DMS53 (cell line): ENCODE data around the gene CASR.

Experiments used
- DNase-seq: peaks from one replicate; lab custom pipeline; 2025; lab: John Stamatoyannopoulos, UW

Gene CASR

DNA sequence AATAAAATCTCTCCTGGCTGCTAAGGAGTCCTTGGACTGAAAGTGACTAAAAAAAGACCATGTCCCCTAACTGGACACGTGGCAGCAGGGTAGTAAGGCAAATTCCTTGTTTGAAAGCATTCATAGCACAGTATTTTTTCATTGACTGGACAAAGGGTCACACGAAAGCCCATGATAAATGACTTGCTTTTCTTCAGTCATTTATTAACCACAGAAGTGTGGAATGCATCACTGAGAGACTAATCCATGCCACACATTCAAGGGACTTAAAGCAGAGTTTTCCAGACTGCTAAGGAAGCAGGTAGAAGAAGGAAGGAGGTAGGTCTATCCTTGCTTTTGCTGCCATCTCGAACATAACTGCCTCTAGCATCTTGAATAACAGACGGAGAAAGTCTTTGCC, 31.2 kb downstream of the CASR start:
- DNase-seq: no peak

- no peak for DNase-seq
Measured at GRCh38 chr3:122215592-122216298, 32.3 kb downstream of the CASR start.

DNA sequence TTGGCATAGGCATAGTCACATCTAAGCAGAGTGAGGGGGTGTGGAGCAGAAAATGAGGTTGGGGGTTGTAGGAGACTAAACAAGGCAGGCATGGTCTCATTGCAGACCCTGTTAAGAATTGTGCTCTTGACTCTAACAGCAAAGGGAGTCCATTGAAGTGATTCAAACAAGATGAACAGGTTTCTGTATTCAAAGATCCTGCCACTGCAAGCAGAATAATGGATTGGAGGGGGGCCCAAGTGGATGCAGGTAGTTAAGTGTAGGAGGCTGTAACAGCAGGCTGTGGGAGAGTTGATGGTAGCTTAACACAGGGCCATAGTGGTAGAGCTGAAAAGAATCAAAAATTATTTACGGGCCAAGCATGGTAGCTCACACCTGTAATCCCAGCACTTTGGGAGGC, 34.4 kb downstream of the CASR start:
- DNase-seq: no peak

- DNase-seq: no peak
Measured at GRCh38 chr3:122219242-122219872, 35.9 kb downstream of the CASR start.

DNA sequence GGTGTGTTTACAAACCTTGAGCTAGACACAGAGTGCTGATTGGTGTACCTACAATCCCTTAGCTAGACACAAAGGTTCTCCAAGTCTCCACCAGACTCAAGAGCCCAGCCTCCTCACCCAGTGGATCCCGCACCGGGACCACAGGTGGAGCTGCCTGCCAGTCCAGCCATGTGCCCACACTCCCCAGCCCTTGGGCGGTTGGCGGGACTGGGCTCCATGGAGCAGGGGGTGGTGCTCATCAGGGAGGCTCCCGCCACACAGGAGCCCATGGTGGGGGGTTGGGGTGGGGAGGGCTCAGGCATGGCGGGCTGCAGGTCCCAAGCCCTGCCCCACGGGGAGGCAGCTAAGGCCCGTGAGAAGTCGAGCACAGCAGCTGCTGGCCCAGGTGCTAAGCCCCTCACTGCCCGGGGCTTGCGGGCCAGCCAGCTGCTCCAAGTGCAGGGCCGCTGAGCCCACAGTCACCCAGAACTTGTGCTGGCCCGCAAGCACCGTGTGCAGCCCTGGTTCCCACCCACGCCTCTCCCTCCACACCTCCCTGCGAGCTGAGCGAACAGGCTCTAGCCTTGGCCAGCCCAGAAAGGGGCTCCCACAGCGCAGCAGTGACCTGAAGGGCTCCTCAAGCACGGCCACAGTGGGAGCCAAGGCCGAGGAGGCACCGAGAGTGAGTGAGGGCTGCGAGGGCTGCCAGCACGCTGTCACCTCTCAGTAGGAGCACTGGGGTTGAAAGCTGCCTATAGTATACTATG, 43.7 kb downstream of the CASR start:
- no peak for DNase-seq

- DNase-seq: no peak
Measured at GRCh38 chr3:122230174-122230573, 46.7 kb downstream of the CASR start.

DNA sequence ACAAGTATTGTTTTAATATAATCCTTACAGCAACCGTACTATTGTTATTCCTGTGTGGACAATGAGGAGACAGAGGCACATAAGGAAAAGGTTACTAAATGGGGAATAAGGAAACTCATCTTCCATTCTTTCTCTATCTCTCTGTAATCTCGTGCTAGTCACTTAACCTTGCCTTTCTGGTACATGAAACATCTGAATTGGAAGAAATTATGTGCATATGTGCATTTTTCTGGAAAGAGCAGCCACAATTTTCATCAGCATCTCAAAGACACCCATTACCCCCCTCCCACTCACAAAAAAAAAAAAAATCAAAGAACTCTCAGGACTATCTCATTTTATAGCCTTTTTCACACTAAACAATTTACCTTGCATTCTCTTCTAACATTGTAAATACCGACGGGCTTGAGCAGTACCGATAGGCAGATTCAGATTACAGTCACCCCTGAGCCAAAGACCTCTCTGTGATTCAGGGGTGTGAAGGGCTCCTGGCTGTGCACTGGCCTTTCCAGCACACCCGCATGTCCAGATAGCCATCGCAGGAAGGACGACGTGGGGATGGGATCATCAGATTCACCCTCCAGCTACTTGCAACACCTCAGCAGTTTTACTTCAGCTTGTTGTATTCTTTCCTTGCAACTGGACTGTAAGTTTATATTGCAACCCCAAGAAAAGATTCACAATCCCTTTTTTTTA, 48.1 kb downstream of the CASR start:
- no peak for DNase-seq

DNA sequence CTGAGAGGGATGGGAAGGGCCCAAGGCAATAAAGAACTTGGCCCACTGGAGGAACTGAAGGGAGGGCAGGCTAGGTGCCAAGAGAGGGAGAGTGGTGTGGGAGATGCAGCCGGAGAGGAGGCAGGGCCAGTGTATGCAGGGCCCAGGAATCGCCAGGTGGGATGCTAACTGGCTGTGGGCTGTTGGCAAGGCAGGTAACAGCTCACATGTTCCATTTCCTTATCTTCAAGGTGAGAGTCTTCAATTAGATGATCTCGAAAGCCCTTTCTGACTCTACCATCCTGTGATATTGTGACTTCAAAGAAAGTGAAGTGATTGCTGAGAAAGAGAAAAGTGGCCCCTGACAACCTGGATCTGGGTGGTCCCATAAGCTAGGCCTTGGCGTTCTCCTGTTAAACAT, 49.0 kb downstream of the CASR start:
- no peak for DNase-seq

DNA sequence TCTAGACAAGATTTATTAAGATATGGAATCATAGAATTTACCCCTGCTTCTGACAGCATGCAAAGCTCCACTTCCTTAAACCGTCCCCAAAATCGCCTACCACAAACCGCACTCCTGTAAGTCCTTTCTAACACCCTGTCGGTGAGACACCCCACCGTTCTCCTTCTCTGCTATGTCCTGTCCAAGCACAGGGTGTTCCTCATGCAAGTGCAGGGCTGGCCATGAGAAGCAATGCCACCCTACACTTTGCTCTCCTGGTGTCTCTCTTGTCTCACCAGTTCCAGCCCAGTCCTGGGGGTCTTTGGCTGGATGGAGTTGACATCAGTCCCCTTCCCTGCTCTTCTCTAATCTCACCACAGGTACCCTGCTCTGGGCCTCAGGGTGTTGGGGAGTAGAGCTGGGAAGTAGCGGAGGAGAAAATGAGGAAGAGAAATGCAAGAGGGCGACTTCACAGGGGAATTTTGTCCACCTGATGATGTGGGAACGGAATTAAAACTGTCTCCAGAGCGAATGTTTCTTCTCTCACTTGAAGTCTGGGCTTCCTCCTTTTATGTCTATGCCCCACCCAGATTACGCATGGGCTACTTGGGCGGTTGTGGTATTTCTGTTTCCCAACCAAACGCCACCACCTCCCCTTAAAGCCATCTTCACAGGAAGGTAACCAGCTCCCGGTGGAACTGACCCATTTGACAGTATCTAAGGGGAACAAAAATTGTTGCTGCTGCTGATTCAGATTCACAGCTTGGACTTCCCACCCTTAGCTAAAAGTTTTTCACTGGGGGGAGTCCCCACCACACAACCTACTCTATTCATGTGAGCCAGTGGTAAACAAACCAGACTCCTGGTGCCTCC, 49.9 kb downstream of the CASR start:
- no peak for DNase-seq

DNA sequence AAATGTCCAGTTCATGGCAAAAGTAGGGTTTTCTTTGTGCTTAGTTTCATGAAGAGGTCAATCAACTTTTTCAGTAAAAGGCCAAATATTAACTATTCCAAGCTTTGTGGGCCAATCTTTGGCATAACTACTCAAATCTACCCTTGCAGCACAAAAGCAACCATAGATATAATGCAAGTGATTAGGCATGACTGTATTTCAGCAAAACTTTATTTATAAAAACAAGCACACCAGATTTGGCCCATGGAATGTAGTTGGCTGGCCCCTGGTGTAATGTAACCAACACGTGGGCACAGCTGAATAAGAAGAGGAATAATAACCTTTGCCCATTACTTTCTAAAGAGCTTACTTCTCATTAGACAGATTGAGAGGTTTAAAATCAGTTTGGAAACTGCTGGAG, 50.6 kb downstream of the CASR start:
- no peak for DNase-seq

- DNase-seq: no peak
Measured at GRCh38 chr3:122235147-122235546, 51.7 kb downstream of the CASR start.

GRCh38 chr3:122239112-122239511, 55.6 kb downstream of the CASR start:
- no peak for DNase-seq

- no peak for DNase-seq
Measured at GRCh38 chr3:122245513-122246174, 62.2 kb downstream of the CASR start.

DNA sequence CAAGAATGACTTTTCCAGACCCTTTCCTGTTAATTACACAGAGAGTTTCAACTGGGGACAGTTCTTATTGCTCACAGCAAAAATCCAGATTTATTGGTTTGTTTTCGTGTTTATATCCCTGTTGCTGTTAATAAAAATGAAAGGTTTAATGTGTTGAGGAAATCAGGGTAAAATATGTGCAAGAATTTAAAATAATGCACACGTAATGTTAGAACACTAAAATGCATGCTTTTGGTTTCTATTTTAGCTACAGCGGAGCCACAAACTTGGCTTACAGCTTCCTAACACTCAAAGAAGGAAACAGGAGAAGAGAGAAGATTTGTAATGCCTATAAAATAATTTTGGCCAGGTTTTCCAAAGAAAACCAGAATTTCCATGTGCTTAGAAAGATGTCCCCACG, 62.7 kb downstream of the CASR start:
- DNase-seq: no peak

- DNase-seq: no peak
Measured at GRCh38 chr3:122247087-122247824, 63.8 kb downstream of the CASR start.

- DNase-seq: no peak
Measured at GRCh38 chr3:122247825-122248185, 64.3 kb downstream of the CASR start.

DNA sequence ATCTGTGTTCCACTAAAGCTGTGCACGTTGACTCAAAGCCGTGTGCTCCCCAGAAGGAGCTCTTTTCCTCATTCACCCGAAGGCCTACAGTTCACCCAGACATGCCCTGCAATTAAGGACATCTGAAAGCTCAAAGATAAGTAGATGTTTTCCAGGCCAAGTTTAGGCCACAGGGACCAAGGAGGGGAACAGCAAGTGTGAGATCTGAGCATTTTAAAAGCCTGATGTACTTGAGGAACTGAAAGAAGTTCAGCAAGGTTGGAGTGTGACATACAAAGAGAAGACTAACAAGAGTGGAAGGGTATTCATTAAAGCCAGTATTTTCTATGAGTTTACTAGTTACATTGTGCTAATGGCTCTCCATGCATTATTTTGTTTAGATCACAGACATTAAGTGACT, 68.0 kb downstream of the CASR start:
- no peak for DNase-seq

- DNase-seq: no peak
Measured at GRCh38 chr3:122253581-122253980, 70.1 kb downstream of the CASR start.

GRCh38 chr3:122255757-122256439, 72.4 kb downstream of the CASR start:
- DNase-seq: peak; percentile 63
